ENCODE results near the gene PTP4A2.

PTP4A2 gene

GRCh38 chr1:31938184-31938975 is at the start of gene PTP4A2:
Gene PTP4A2 (minus strand): TSS chr1:31938368. CDS start chr1:31919065, 19,303 bp downstream.
- peak in 57 of 58 donors; percentile 45 to 95 (median 87) for DNase-seq

- DNase-seq: no peak
Measured at GRCh38 chr1:31987135-31987619, 49.0 kb upstream of the PTP4A2 start.

GRCh38 chr1:31985430-31985829 is 47.3 kb upstream of the PTP4A2 start:
- no peak for DNase-seq

GRCh38 chr1:31984419-31985347 is 46.5 kb upstream of the PTP4A2 start:
- no peak for DNase-seq

- no peak for DNase-seq
Measured at GRCh38 chr1:31981972-31982371, 43.8 kb upstream of the PTP4A2 start.

DNA sequence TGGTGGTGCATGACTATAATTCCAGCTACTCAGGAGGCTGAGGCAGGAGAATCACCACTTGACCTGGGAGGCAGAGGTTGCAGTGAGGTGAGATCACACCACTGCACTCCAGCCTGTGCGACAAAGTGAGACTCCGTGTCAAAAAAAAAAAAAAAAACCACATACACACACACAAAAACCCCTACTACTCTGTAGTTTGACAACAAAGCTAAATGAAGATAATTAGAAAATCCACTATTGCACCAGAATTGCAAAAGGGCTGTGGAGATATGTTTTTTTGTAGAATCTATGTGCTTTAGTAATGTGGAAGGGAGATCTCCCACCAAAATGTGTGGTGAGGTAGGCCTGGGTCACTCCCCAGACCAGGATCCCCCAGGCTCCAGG is 43.3 kb upstream of the PTP4A2 start:
- no peak for DNase-seq

- DNase-seq: no peak
Measured at GRCh38 chr1:31980835-31981455, 42.8 kb upstream of the PTP4A2 start.

GRCh38 chr1:31978843-31979400 is 40.8 kb upstream of the PTP4A2 start:
- DNase-seq: no peak

GRCh38 chr1:31977385-31978131 is 39.4 kb upstream of the PTP4A2 start:
- no peak for DNase-seq

DNA sequence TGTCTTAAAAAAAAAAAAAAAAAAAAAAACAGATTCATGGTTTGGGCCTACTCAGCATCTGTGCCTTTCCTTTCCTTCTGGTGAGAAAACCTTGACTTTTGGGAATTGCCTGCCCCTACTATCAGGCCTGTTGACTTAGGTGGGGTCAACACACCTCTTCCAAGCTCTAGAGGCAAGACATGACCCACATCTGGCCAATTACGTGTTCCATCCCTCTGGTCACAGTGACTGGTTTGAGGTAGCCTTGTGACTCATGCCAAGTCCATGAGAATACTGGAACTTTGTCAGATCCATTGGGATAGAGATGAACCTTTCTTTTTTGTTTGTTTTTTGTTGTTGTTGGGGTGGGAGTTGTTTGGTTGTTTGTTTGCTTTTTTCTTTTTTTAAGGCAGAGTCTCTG is 38.2 kb upstream of the PTP4A2 start:
- DNase-seq: no peak

GRCh38 chr1:31970873-31971272 is 32.7 kb upstream of the PTP4A2 start:
- no peak for DNase-seq

- no peak for DNase-seq
Measured at GRCh38 chr1:31961536-31961935, 23.4 kb upstream of the PTP4A2 start.

DNA sequence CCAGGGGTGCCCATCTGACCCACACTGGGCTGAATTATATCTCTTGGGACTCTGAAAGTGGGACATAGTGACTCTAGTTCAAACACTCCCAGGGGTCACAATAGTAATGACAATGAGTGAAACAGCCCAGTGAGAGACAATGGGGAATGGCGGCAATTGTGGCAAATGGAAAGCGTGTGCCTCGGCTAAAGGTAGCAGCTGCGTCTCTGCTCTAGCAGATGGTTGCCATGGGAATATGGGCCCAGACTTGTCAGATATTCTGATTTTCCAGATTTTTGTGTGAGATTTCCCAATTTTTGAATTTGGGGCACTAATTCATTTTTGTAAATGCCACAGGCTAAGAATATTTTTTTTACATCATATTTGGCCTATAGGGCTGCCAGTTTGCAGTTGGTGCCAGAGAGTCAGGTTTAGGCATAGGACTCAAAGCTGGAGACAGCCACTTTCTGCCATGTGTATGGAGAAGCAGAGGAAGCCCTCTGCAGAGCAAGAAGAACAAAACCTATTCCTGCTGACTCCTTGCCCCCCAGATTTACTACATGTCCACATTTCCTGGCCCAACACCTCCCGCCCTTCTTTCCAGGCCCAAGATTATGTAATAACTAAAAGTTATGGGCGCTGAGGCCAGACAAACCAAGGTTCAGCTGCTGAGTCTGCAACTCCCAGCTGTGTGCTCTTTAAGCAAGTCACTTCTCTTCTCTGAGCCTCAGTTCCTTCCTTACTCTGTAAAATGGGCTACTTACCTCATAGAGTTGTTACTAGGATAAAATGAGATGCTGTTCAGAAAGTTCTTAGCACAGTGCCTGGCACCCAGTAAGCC is 21.6 kb upstream of the PTP4A2 start:
- DNase-seq: no peak

DNA sequence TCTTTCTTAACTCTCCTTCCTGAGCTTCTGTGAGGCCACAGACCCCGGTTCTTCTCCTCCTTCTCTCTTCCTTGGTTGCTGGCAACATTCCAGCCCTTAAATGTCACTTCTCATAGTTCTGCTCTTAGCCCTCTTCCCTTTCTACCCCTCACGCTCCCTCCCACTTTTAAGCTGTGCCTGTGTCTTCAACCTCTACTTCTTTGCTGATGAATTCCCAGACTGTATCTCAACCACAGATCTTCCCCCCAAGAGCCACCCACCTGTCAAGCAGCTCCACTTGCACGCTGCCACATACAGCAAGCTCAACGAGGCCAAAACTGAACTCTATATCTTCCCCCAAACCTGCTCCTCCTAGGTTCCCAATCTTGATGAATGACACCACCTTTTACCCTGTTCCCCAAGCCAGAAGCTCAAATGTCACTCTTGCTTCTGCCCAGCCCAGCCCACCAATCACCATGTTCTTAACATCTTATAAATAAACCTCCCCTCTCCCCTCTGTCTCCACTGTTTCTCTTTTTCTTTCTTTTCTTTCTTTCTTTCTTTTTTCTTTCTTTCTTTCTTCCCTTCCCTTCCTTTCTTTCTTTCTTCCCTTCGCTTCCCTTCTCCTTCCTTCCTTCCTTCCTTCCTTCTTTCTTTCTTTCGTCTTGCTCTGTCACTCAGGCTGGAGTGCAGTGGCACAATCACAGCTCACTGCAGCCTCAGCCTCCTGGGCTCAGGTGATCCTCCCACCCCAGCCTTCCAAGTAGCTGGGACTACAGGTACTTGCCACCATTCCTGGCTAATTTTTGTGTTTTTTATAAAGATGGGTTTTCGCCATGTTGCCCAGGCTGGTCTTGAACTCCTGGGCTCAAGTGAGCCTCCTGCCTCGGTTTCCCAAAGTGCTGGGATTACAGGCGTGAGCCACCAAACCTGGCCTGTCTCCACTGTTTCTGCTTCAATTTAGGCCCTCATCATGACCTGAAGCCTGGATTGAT is 19.8 kb upstream of the PTP4A2 start:
- DNase-seq: peak in 1 of 58 donors; percentile 8

GRCh38 chr1:31955917-31956736 is 18.0 kb upstream of the PTP4A2 start:
- peak in 21 of 58 donors; percentile 6 to 58 (median 24) for DNase-seq

DNA sequence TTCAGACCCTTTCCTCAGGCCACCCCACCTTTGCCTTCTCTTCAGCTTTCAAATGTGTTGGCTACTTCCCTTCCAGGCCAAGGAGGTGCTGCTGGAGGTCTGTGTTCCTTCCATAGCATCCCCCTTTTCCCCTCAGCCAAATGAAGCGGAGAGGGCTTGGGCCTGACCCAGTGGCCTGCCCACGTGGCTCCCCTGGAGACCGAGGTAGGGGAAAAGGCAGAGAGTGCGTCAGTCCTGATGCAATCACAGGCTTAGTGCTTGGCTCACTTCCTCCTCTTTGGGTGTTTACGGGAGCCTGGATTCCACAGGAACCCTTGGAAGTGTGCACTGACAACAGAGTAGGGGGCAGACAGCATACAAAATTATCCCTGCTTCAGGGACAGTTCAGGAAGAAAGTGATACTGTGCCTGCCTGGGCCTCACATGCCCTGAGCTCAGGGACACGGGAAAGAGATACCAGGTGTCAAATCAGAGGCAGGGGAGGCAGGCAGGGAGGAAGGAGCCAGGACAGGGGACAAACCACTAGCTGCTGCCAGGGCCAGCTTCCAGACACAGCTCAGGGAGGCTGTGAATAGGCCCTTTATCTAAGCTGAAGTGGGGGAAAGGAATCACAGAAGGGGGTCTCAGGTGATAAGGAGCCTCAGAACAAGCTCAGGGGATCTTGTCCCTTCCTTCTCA is 16.6 kb upstream of the PTP4A2 start:
- DNase-seq: peak in 24 of 58 donors; percentile 12 to 81 (median 29)

DNA sequence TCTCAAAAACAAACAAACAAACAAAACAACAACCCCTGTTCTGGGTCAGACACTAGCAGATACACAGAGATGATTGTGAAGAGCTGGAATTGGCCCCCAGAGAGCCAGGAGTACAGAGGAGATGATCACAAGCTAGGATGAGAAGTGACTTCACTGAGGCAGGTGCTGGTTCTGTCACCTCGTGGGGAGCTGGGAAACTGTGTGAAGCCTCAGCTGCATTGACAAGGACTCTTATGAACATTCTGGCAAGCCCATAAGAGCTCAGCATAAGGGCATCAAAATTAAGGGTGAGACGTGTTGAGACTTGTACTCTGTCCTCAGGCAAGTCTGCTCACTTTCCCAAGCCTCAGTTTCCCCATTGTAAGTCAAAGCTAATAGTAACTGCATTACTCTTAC is 14.7 kb upstream of the PTP4A2 start:
- no peak for DNase-seq
